ENCODE results near the gene IER5L.
"Not testable (repeated sequence)": the region's sequence is repeated elsewhere in the genome, so short reads cannot be mapped to it uniquely, and the experiment has no call there.

The IER5L gene

GRCh38 chr9:129138144-129138462 lies 40.0 kb downstream of the IER5L start:
- no peak for DNase-seq

GRCh38 chr9:129137292-129138143 lies 40.5 kb downstream of the IER5L start:
- DNase-seq: no peak

GRCh38 chr9:129136446-129137035 lies 41.5 kb downstream of the IER5L start:
- DNase-seq: no peak

- DNase-seq: no peak
Measured at GRCh38 chr9:129135476-129135875, 42.6 kb downstream of the IER5L start.

- no peak for DNase-seq
Measured at GRCh38 chr9:129133082-129133481, 45.0 kb downstream of the IER5L start.

- peak; percentile 66 for DNase-seq
Measured at GRCh38 chr9:129131300-129132145, 46.5 kb downstream of the IER5L start.

- no peak for DNase-seq
Measured at GRCh38 chr9:129130791-129131190, 47.3 kb downstream of the IER5L start.

- not testable (repeated sequence) for DNase-seq
Measured at GRCh38 chr9:129130271-129130670, 47.8 kb downstream of the IER5L start.

- DNase-seq: no peak
Measured at GRCh38 chr9:129128689-129129088, 49.4 kb downstream of the IER5L start.

GRCh38 chr9:129126749-129127618 lies 51.1 kb downstream of the IER5L start:
- DNase-seq: no peak
